BLaER1 (cell line): ENCODE data around the gene HILPDA.
"Not testable (repeated sequence)": the region's sequence is repeated elsewhere in the genome, so short reads cannot be mapped to it uniquely, and the experiment has no call there.

ENCODE experiments used
- H3K27ac ChIP-seq: shearing (Covaris generic); formaldehyde crosslinking; 2 replicates; pipeline ENCODE4 v1.8.1; 2022
- H3K27me3 ChIP-seq: shearing (Covaris generic); formaldehyde crosslinking; 2 replicates; pipeline ENCODE4 v1.8.1; 2022
- H3K36me3 ChIP-seq: shearing (Covaris generic); formaldehyde crosslinking; 2 replicates; pipeline ENCODE4 v1.8.1; 2022
- H3K4me1 ChIP-seq: shearing (Covaris generic); formaldehyde crosslinking; 2 replicates; pipeline ENCODE4 v1.8.1; 2022
- H3K4me2 ChIP-seq: shearing (Covaris generic); formaldehyde crosslinking; 2 replicates; pipeline ENCODE4 v1.8.1; 2022
- H3K4me3 ChIP-seq: shearing (Covaris generic); formaldehyde crosslinking; 2 replicates; pipeline ENCODE4 v1.8.1; 2022
- H3K9ac ChIP-seq: shearing (Covaris generic); formaldehyde crosslinking; 2 replicates; pipeline ENCODE4 v1.8.1; 2022
- H3K9me3 ChIP-seq: shearing (Covaris generic); formaldehyde crosslinking; 2 replicates; pipeline ENCODE4 v1.8.1; 2022
- H4K20me1 ChIP-seq: shearing (Covaris generic); formaldehyde crosslinking; 2 replicates; pipeline ENCODE4 v1.8.1; 2022
- Cebpa-rat ChIP-seq: shearing (Covaris generic); IDR thresholded peaks from 2 replicates; pipeline ENCODE4 v1.8.1; 2022

The HILPDA gene

GRCh38 chr7:128497405-128497804 lies 41.7 kb downstream of the HILPDA start:
- Histone ChIP-seq H3K9me3 (no peaks in the 10 kb centered on the region), H3K9ac (no peak overlapping the region), H3K27ac (no peak overlapping the region), H3K36me3 (peaks cover 85% of the 10 kb centered on the region), H3K4me2 (no peak overlapping the region), H3K4me3 (no peak overlapping the region), H3K4me1 (no peaks in the 10 kb centered on the region), H3K27me3 (no peaks in the 10 kb centered on the region), H4K20me1 (no peaks in the 10 kb centered on the region)
- no peak for TF ChIP-seq Cebpa-rat

GRCh38 chr7:128505416-128505815 lies 49.7 kb downstream of the HILPDA start:
- H3K4me2 ChIP-seq, H3K27me3 ChIP-seq, H4K20me1 ChIP-seq, H3K4me3 ChIP-seq, H3K27ac ChIP-seq, H3K9me3 ChIP-seq, H3K9ac ChIP-seq: not testable (repeated sequence)
- Histone ChIP-seq H3K4me1 (peaks cover 27% of the 10 kb centered on the region), H3K36me3 (peaks cover 29% of the 10 kb centered on the region)

GRCh38 chr7:128506819-128507218 lies 51.1 kb downstream of the HILPDA start:
- H3K4me3 ChIP-seq, H3K9me3 ChIP-seq, H4K20me1 ChIP-seq, H3K27me3 ChIP-seq, H3K9ac ChIP-seq: not testable (repeated sequence)
- Histone ChIP-seq H3K4me2 (peak overlapping the region; percentile 56), H3K27ac (peak overlapping the region; percentile 11; the same call in 1 of the 2 replicates), H3K36me3 (peaks cover 15% of the 10 kb centered on the region), H3K4me1 (peaks cover 27% of the 10 kb centered on the region)

- H3K4me2 ChIP-seq = peak overlapping the region; percentile 56
- not testable (repeated sequence) for H3K4me3 ChIP-seq, H4K20me1 ChIP-seq, H3K27me3 ChIP-seq, H3K9ac ChIP-seq, H3K9me3 ChIP-seq
- H3K4me1 ChIP-seq = peaks cover 27% of the 10 kb centered on the region
- peaks cover 13% of the 10 kb centered on the region; the same call in 1 of the 2 replicates for H3K36me3 ChIP-seq
- H3K27ac ChIP-seq = peak overlapping the region; percentile 11; the same call in 1 of the 2 replicates
Measured at GRCh38 chr7:128507321-128507993, 51.8 kb downstream of the HILPDA start.
